Caki2 (cell line): ENCODE measurements around the gene GPD2. TPM values are rescaled to one million over a fixed set of nuclear protein-coding genes. Genes with fewer than 3 reads are reported as not detected.

Source experiments
- DNase-seq: peaks from one replicate; pipeline ENCODE4 v3.0.0-alpha.2; 2015; ENCODE audit warnings: low read depth
- in situ Hi-C: cut with HindIII; loops from 2 replicates; pipeline ENCODE4 v1.10.0; 2016; ENCODE audit warnings: low sequenced_read_pairs, low pct_unique_long_range_greater_than_20kb, mixed read lengths
- total RNA-seq: library from RNA; depleted of rRNA; stranded (reverse); fragments of >200 nt; shearing (Covaris generic); gene quantifications from 2 replicates; pipeline ENCODE4 v1.2.3, GENCODE V29; 2014; ENCODE audit warnings: low replicate concordance

GPD2 gene
- total RNA-seq, 1 experiment from 2014 or later, result 22.5 TPM

DNA sequence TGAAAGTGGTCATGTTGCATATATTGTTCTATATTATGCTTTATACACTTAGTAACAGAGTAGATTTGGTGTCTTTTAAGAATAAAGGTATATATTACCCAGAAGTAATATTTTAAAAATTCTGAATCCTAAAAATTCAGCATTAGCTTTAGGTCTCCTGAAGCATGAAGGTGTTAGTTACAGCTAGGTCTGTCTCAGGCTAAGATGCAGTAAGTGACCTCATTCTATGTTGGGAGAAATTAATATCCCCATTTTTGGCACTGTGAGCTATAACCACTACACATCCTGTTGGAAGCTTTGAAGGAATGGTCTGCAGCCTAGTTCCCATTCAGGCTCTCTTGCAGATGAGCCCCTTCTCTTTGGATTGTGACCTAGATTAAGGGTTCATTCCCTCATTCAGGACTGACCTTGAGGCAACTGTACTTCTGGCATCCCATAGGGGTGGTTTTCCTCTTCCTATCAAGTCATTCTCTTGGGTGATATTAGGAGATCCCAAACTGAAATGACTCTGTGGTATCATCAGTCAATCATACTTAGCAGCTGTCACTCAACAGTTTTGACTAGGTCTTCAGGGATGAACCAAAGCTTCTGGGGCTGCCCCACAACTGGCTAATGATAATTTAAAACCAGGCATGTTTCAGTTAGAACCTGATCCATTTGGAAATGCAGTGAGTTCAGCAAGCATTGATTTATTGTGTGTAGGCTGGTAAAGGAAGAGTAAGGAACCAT, 117.7 kb downstream of the GPD2 start:
- no peak for DNase-seq
- in situ Hi-C loops, result no loop called here

GRCh38 chr2:156561326-156561725, 125.1 kb downstream of the GPD2 start:
- in situ Hi-C loops, result no loop called here
- no peak for DNase-seq

GRCh38 chr2:156562124-156562523, 125.9 kb downstream of the GPD2 start:
- in situ Hi-C loops, result no loop called here

GRCh38 chr2:156563994-156564753, 128.0 kb downstream of the GPD2 start:
- in situ Hi-C loops, result no loop called here
- DNase-seq, result no peak

More at GRCh38 chr2:156562124-156562523, 125.9 kb downstream of the GPD2 start:
- DNase-seq, result no peak

DNA sequence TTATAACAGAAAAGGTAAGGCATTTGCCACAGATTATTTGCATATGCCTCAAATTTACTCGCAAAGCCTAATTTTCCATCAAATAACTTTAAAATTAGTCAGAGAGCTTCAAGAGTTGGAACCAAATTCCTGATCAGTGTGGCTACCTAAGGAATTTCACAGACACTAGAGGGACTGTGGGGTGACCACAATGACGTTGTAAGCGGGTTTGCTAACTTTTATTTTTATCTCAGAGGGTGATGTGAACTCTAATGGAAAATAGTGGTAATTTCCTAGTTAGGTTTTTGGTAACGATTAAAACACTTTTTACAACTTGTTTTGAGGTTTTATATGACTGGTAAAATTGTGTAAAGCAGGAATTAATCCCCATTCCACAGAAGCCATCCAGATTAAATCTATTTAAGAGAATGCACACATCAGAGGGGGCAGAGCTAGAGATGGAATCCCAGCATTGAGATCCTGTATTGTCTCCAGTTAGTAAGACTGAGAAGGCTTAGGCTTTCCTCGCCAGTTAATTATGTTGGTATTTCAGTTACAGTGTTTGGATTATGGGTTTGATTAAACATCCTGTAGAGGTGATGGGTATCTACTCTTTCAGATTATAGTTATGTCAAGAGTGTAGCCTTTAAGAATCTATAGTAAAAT, 129.0 kb downstream of the GPD2 start:
- DNase-seq, result no peak
- in situ Hi-C loops, result no loop called here

DNA sequence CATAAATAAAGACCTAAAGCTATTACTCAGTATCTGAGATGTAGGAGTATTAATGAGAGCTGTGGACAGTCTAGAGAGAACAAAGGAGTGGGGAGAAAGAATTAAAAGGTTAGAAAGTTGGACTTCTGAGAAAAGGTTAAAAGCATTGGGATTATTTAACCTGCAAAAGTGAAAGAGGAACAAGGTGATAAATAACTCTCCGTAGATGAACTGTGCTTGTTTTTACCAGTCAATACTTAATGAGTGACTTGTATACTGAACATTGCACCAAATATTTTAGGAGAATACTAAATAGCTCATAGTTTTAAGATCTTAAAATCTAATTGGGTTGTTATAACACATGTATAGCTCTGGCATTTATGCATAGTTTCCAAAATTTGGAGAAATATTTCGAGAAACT, 137.5 kb downstream of the GPD2 start:
- no peak for DNase-seq
- in situ Hi-C loops, result no loop called here

DNA sequence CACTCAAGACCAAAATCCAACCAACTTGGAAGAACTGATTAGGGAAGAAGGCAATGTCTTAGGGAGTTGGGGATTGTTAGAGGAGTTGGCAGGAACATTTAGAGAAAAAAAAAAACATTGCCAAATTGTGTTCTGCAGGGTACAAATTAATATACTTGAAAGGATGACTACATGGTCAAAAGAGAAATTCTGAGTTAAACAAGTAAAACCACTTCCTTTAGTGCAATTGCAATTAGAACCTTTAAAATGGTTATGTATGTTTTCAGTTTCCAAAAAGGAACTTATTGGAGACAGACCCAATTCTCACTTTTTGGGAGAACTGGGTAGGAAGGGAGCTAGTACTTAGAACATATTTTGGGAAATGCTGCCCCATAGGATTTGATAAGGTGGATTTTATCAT, 137.9 kb downstream of the GPD2 start:
- DNase-seq, result no peak
- in situ Hi-C loops, result no loop called here

DNA sequence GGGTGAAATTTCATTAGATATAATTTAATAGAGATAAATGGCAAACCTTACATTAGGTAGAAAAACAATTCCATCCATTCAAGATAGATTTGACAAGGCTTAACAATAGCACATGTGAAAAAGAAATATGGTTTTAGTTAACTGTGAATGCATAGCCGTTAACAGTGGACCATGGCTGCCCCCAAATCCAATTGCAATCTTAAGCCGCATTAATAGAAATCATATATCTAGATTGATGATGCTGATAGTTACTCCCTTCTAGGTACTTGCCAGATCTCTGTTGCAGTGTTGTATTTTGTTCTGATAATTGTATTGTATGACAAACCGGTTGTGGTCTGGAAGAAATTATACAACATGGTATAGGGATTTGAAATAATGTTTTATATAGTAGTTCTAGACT, 139.8 kb downstream of the GPD2 start:
- no peak for DNase-seq
- in situ Hi-C loops, result loop anchor here (25.0 kb wide), 1 partner anchor 239 kb away; the partner anchor contains the start of gene NR4A2

GRCh38 chr2:156580501-156580900, 144.3 kb downstream of the GPD2 start:
- DNase-seq, result no peak
- in situ Hi-C loops, result loop anchor here (25.0 kb wide), 1 partner anchor 243 kb away; the partner anchor contains the start of gene NR4A2

GRCh38 chr2:156581280-156581679, 145.1 kb downstream of the GPD2 start:
- no peak for DNase-seq
- in situ Hi-C loops, result loop anchor here (25.0 kb wide), 1 partner anchor 244 kb away; the partner anchor contains the start of gene NR4A2

DNA sequence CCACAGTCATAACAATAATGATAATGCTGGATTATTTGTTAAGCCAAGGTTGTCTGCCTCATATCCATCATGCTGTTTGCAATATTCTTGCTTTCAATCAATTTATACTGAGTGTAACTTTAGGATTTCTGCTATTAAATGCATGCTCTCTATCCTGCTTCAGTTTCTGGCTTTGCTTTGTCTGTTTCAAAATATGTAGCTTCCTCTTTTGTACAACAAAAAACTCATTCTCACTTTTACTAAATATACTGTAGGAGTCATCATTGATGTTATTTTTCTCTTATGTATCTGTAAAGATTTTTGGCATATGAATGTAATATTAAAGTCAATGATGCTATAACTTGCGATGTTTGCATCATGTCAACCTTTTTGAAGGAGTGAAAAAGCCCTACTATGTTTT, 149.3 kb downstream of the GPD2 start:
- in situ Hi-C loops, result loop anchor here (25.0 kb wide), 1 partner anchor 248 kb away; the partner anchor contains the start of gene NR4A2
- no peak for DNase-seq

GRCh38 chr2:156586621-156587020, 150.4 kb downstream of the GPD2 start:
- no peak for DNase-seq
- in situ Hi-C loops, result loop anchor here (25.0 kb wide), 1 partner anchor 249 kb away; the partner anchor contains the start of gene NR4A2

DNA sequence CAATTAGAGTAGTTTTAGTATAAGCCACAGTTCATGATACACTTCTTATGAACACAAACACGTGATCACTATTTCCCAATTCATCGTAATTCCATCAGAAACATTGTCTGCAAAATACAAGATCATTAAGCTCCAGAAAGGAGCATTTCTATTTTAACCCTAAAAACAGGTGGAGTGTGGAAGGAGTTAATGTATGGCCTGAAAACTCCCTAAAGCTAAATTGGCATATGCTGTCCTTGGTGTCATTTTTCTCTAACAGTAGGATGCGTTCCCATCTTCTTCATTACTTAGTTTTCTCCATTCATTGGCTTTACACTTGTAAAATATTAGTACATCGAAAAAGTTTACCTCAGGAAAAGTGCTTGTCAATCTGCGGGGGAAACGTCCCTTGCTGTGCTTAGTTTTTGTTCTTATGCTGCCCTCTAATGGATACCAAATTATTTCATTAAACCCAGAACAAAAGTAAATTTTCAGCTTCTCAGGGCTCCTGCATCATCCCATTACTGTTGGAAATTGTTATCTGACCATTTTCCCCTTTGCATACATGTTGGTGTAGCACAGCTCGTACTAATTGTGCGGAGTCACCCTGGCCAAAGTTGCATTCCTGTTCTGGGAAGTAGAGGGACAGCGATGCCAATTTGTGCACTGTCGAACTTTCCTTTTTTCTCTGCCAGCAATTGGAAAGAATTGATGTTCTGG, 153.4 kb downstream of the GPD2 start:
- DNase-seq, result peak; percentile 35
- in situ Hi-C loops, result loop anchor here (25.0 kb wide), 1 partner anchor 252 kb away; the partner anchor contains the start of gene NR4A2

DNA sequence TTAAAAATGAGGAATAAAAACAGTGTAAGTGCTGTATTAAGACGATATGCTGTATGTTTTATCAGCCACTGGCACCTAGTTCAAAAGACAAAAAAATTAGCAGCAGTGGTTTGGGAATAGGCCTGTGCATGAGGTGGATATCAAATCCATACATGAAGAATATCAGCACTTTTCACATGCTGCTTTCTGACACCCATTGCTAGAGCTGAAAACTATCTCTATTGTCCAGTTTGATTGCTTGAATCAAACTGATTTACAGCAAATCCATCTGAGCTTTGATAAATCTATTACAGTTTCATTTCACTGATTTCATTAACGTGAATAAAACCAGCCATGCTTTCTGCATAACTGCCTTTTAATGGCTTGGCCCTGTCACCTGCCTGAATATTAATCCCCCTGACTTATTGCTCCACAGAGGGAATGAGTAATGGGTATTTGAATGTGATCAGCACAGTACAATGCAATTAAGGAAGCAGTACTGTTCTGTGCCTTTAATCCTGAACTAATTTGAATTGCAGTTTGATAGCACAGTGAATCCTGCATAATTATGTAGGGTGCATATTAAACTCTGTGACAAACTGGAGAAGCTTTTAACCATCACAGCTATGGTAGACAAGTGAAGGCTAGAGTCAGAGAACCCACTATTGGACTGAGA, 154.0 kb downstream of the GPD2 start:
- in situ Hi-C loops, result loop anchor here (25.0 kb wide), 1 partner anchor 253 kb away; the partner anchor contains the start of gene NR4A2
- no peak for DNase-seq

DNA sequence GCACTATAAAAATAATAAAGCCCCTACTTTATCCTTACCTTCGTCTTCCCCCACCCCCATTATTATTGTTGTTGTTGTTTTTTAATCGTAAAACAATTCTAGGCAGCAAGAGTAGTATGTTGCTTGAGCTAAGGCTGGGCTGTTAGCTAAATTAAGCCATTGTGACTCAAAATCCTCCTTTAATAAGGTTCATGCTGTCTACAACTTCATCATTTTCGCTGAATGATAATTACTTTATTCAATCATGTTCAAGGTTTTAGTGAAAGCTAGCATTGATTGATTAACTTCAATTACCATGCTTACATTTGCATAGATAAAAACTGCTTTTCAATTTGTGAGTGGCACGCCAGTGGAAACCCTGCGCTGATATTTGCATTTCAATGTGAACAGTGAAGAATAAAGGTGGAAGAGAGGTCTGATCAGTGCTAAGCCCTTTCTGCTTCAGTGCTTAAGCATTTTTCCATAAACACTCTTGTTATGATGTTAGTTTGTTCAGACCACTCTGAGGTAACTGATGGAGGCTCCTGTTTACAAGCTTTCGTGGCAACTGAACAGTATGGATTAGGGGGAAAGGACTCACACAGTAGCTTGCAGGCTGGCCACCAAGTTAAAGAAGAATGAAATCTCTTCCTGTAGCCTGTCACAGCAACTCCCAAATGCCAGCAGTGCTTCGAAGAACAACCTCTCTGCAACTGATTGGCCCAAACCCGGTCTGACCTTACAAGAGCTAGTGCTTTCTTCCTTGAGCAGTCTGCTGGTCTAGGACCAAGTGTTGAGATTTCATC, 156.8 kb downstream of the GPD2 start:
- no peak for DNase-seq
- in situ Hi-C loops, result loop anchor here (25.0 kb wide), 1 partner anchor 256 kb away; the partner anchor contains the start of gene NR4A2

DNA sequence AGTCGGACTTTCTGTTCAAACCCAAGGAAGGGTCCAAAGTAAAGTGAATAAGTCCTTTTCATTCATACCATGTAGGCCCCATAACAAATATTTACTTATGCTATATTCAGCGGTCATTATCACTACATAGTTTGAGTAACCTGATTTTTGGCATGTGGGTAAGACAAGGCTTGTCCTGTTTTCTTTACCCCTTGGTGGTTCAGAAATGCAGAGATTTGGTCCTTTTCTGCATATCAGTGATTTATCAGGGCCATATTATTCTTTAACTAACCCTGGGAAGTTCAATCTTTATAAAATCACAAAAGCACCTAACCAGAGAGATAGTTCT, 157.4 kb downstream of the GPD2 start:
- no peak for DNase-seq
- in situ Hi-C loops, result loop anchor here (25.0 kb wide), 1 partner anchor 256 kb away; the partner anchor contains the start of gene NR4A2

GRCh38 chr2:156598563-156598962, 162.4 kb downstream of the GPD2 start:
- in situ Hi-C loops, result loop anchor here (25.0 kb wide), 1 partner anchor 261 kb away; the partner anchor contains the start of gene NR4A2
- no peak for DNase-seq
